ENCODE data around the gene OLFML2B. TPM values are rescaled to one million over a fixed set of nuclear protein-coding genes. Genes with fewer than 3 reads are reported as not detected.

Gene OLFML2B
- total and polyA plus RNA-seq, 4 donors: 3.0 to 52.2 (median 11.7) TPM

DNA sequence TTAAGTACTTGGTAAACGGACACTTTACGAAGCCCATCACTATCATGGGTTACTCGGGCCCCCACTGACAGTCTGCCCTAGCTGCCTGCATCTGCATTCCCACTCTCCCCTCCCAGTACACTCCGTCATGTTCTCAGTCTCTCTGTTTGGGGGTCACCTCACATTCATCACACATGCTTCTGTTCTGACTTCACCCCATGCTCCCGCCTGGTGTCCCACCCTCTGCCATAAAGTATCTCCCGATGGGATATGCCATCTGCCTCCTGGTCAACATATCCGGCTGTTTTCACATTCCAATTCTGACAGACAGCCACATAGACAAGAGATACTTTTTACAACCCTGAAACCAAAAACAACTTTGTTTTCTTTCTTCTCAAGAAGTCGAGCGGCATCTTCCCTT lies 1.0 kb downstream of the OLFML2B start:
- peaks cover 0 to 29% (median 26%) of the 10 kb centered on the region in 3 donors for H3K27me3 ChIP-seq (ENCODE audit: control insufficient read depth in 3 of 3, insufficient read depth in 3 of 3, low read length in 2 of 3)
- TF ChIP-seq, protein P1, sequence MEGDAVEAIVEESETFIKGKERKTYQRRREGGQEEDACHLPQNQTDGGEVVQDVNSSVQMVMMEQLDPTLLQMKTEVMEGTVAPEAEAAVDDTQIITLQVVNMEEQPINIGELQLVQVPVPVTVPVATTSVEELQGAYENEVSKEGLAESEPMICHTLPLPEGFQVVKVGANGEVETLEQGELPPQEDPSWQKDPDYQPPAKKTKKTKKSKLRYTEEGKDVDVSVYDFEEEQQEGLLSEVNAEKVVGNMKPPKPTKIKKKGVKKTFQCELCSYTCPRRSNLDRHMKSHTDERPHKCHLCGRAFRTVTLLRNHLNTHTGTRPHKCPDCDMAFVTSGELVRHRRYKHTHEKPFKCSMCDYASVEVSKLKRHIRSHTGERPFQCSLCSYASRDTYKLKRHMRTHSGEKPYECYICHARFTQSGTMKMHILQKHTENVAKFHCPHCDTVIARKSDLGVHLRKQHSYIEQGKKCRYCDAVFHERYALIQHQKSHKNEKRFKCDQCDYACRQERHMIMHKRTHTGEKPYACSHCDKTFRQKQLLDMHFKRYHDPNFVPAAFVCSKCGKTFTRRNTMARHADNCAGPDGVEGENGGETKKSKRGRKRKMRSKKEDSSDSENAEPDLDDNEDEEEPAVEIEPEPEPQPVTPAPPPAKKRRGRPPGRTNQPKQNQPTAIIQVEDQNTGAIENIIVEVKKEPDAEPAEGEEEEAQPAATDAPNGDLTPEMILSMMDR (IDR thresholded peaks at IDR 0.05; ENCODE audit: control extremely low read depth, extremely low read depth): no peak
- H3K9ac ChIP-seq (ENCODE audit: insufficient read depth in 1 of 2, low read length in 2 of 2): no peak overlapping the region
- ATAC-seq (ENCODE audit: insufficient read depth, low FRiP score) (no peak), DNase-seq (no peak)
- H3K36me3 ChIP-seq (ENCODE audit: control insufficient read depth in 4 of 4, insufficient read depth in 4 of 4, low read length in 4 of 4): no peaks in the 10 kb centered on the region
- WGBS, 2 donors: 85 to 88% methylated on average over 9 of the region's 9 CpGs
- peaks cover 0 to 18% (median 4%) of the 10 kb centered on the region in 5 donors for H3K4me1 ChIP-seq (ENCODE audit: control insufficient read depth in 5 of 5, insufficient read depth in 5 of 5, low read length in 5 of 5)
- H3K27ac ChIP-seq (ENCODE audit: low read depth in 1 of 2, low read length in 1 of 2): no peak overlapping the region
- no peak overlapping the region for H3K4me3 ChIP-seq
- H3K9me3 ChIP-seq (ENCODE audit: control insufficient read depth in 4 of 4, insufficient read depth in 3 of 4, low read length in 3 of 4): peaks cover 0 to 3% (median 0%) of the 10 kb centered on the region in 4 donors

DNA sequence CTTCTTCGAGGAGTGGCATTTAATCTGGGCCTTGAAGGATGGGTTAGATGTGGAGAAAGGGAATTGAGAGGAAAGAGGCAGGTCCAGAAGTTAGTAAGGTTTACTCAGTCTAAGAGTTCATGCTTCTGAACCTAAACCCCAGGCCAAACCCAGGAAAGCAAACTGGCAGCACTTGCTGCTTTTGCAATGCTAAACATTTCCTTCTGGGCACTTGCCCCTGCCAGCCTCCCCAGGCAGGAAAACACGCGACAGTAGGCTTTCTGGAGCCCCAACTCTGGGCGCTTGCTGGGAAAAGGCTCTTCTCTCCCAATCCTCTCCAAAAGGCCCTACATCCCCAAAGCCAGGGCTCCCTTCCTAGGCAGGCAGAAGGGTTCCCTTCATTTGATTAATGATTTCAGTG lies 2.5 kb downstream of the OLFML2B start:
- H3K4me1 ChIP-seq (ENCODE audit: control insufficient read depth in 5 of 5, insufficient read depth in 5 of 5, low read length in 5 of 5): peaks cover 0 to 18% (median 4%) of the 10 kb centered on the region in 5 donors
- ATAC-seq (ENCODE audit: insufficient read depth, low FRiP score) (no peak), DNase-seq (no peak)
- no peaks in the 10 kb centered on the region for H3K36me3 ChIP-seq (ENCODE audit: control insufficient read depth in 4 of 4, insufficient read depth in 4 of 4, low read length in 4 of 4)
- no peak overlapping the region for H3K4me3 ChIP-seq
- H3K9ac ChIP-seq (ENCODE audit: insufficient read depth in 1 of 2, low read length in 2 of 2): no peak overlapping the region
- TF ChIP-seq, protein P1 (IDR thresholded peaks at IDR 0.05; ENCODE audit: control extremely low read depth, extremely low read depth): no peak
- 51 to 76% methylated on average over 4 of the region's 4 CpGs for WGBS, 2 donors
- H3K27ac ChIP-seq (ENCODE audit: low read depth in 1 of 2, low read length in 1 of 2): no peak overlapping the region
- peaks cover 0 to 24% (median 21%) of the 10 kb centered on the region in 3 donors for H3K27me3 ChIP-seq (ENCODE audit: control insufficient read depth in 3 of 3, insufficient read depth in 3 of 3, low read length in 2 of 3)
- no peaks in the 10 kb centered on the region for H3K9me3 ChIP-seq (ENCODE audit: control insufficient read depth in 4 of 4, insufficient read depth in 3 of 4, low read length in 3 of 4)

- Histone ChIP-seq H3K4me3 (no peak overlapping the region), H3K36me3 (ENCODE audit: control insufficient read depth in 4 of 4, insufficient read depth in 4 of 4, low read length in 4 of 4) (no peaks in the 10 kb centered on the region), H3K27me3 (ENCODE audit: control insufficient read depth in 3 of 3, insufficient read depth in 3 of 3, low read length in 2 of 3) (peaks cover 0 to 19% (median 15%) of the 10 kb centered on the region in 3 donors), H3K4me1 (ENCODE audit: control insufficient read depth in 5 of 5, insufficient read depth in 5 of 5, low read length in 5 of 5) (peaks cover 0 to 18% (median 4%) of the 10 kb centered on the region in 5 donors), H3K27ac (ENCODE audit: low read depth in 1 of 2, low read length in 1 of 2) (no peak overlapping the region), H3K9me3 (ENCODE audit: control insufficient read depth in 4 of 4, insufficient read depth in 3 of 4, low read length in 3 of 4) (no peaks in the 10 kb centered on the region), H3K9ac (ENCODE audit: insufficient read depth in 1 of 2, low read length in 2 of 2) (no peak overlapping the region)
- 54 to 79% methylated on average over 2 of the region's 2 CpGs for WGBS, 2 donors
- TF ChIP-seq, protein P1 (IDR thresholded peaks at IDR 0.05; ENCODE audit: control extremely low read depth, extremely low read depth): no peak
- no peak for ATAC-seq (ENCODE audit: insufficient read depth, low FRiP score)
- no peak for DNase-seq
Observed at GRCh38 chr1:162020150-162020549, 3.5 kb downstream of the OLFML2B start.

GRCh38 chr1:162019446-162019845 lies 4.2 kb downstream of the OLFML2B start:
- WGBS, 2 donors: 66 to 69% methylated on average over 3 of the region's 3 CpGs
- ATAC-seq (ENCODE audit: insufficient read depth, low FRiP score): no peak
- Histone ChIP-seq H3K36me3 (ENCODE audit: control insufficient read depth in 4 of 4, insufficient read depth in 4 of 4, low read length in 4 of 4) (no peaks in the 10 kb centered on the region), H3K27me3 (ENCODE audit: control insufficient read depth in 3 of 3, insufficient read depth in 3 of 3, low read length in 2 of 3) (peaks cover 0 to 13% (median 12%) of the 10 kb centered on the region in 3 donors), H3K27ac (ENCODE audit: low read depth in 1 of 2, low read length in 1 of 2) (no peak overlapping the region), H3K9ac (ENCODE audit: insufficient read depth in 1 of 2, low read length in 2 of 2) (no peak overlapping the region), H3K4me3 (no peak overlapping the region), H3K9me3 (ENCODE audit: control insufficient read depth in 4 of 4, insufficient read depth in 3 of 4, low read length in 3 of 4) (no peaks in the 10 kb centered on the region), H3K4me1 (ENCODE audit: control insufficient read depth in 5 of 5, insufficient read depth in 5 of 5, low read length in 5 of 5) (peaks cover 0 to 18% (median 4%) of the 10 kb centered on the region in 5 donors)
- no peak for DNase-seq
- TF ChIP-seq, protein P1 (IDR thresholded peaks at IDR 0.05; ENCODE audit: control extremely low read depth, extremely low read depth): no peak
